GM18858 (cell line): Measurements from ENCODE around the gene SUSD6.
"Not testable (repeated sequence)": the region's sequence is repeated elsewhere in the genome, so short reads cannot be mapped to it uniquely, and the experiment has no call there.

Experiments used
- ATAC-seq: cut with Tn5 transposase; IDR thresholded peaks from one replicate; pipeline ENCODE4 v1.9.1; 2021; ENCODE audit not compliant: unreplicated experiment

The SUSD6 gene

GRCh38 chr14:69619012-69619411 lies 7.6 kb downstream of the SUSD6 start:
- no peak for ATAC-seq

- no peak for ATAC-seq
Observed at GRCh38 chr14:69620211-69620611, 8.8 kb downstream of the SUSD6 start.

- ATAC-seq: no peak
Observed at GRCh38 chr14:69620981-69621380, 9.6 kb downstream of the SUSD6 start.

- ATAC-seq: no peak
Observed at GRCh38 chr14:69624136-69624535, 12.7 kb downstream of the SUSD6 start.

- peak; percentile 73 for ATAC-seq
Observed at GRCh38 chr14:69625299-69626131, 14.1 kb downstream of the SUSD6 start.

GRCh38 chr14:69626132-69626500 lies 14.7 kb downstream of the SUSD6 start:
- no peak for ATAC-seq

GRCh38 chr14:69629225-69630127 lies 18.1 kb downstream of the SUSD6 start:
- no peak for ATAC-seq

- ATAC-seq: no peak
Observed at GRCh38 chr14:69630360-69630759, 19.0 kb downstream of the SUSD6 start.

GRCh38 chr14:69631509-69631908 lies 20.1 kb downstream of the SUSD6 start:
- no peak for ATAC-seq

GRCh38 chr14:69632164-69632563 lies 20.8 kb downstream of the SUSD6 start:
- no peak for ATAC-seq

- ATAC-seq: no peak
Observed at GRCh38 chr14:69632593-69633151, 21.3 kb downstream of the SUSD6 start.

- ATAC-seq: no peak
Observed at GRCh38 chr14:69633238-69633637, 21.8 kb downstream of the SUSD6 start.

- no peak for ATAC-seq
Observed at GRCh38 chr14:69635981-69636639, 24.7 kb downstream of the SUSD6 start.

- no peak for ATAC-seq
Observed at GRCh38 chr14:69636718-69637480, 25.5 kb downstream of the SUSD6 start.

GRCh38 chr14:69637503-69638031 lies 26.2 kb downstream of the SUSD6 start:
- ATAC-seq: no peak

- ATAC-seq: no peak
Observed at GRCh38 chr14:69640931-69641330, 29.5 kb downstream of the SUSD6 start.

- ATAC-seq: not testable (repeated sequence)
Observed at GRCh38 chr14:69642212-69642793, 30.9 kb downstream of the SUSD6 start.

GRCh38 chr14:69643430-69644200 lies 32.2 kb downstream of the SUSD6 start:
- ATAC-seq: no peak

- ATAC-seq: no peak
Observed at GRCh38 chr14:69644814-69645213, 33.4 kb downstream of the SUSD6 start.
